HG03378 (cell line): ENCODE results near the gene TYW1B.
"Not testable (repeated sequence)": the region's sequence is repeated elsewhere in the genome, so short reads cannot be mapped to it uniquely, and the experiment has no call there.

Source experiments
- ATAC-seq: cut with Tn5 transposase; IDR thresholded peaks from one replicate; pipeline ENCODE4 v1.9.1; 2021; ENCODE audit warnings: mild to moderate bottlenecking, moderate library complexity; ENCODE audit not compliant: unreplicated experiment

Gene TYW1B

DNA sequence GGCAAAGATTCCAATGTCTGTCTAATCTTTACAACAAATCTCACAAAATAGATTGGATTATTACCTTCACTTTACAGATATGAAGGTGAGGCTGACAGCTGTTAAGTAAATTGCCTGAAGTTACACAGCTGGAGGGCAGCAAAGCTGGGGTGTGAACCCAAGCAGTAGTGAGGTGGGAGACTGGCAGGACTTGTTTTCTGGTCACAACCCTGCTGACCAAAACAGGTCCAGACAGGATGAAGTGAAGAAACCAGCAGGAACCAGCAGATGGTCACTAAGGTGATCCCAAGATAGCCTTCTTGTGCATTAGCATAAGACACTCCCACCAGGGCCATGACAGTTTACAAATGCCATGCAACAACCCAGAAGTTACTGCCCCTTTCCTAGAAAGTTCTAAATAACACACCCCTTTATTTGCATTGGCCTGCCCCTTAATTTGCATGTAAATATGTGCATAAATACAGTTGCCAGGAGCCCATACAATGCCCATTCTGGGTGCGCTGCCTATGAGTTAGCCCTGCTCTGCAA lies 195.2 kb downstream of the TYW1B start:
- not testable (repeated sequence) for ATAC-seq

DNA sequence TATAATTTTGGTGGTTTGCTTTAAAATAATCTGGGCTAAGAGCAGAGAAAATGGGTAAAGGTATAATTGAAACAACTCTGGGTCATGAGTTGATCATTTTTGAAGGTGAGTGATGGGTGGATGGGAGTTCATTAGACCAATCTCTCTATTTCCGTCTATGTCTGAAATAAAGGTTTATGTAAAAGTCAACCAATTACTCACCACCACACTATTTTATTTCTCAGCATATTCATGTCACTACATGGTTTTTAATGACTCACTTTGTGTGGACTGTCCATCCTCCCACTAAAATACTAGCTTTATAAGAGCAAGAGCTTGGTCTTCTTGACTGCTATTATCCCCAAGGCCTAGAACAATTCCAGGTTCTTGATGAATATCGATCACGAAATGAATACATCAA lies 199.6 kb downstream of the TYW1B start:
- not testable (repeated sequence) for ATAC-seq

DNA sequence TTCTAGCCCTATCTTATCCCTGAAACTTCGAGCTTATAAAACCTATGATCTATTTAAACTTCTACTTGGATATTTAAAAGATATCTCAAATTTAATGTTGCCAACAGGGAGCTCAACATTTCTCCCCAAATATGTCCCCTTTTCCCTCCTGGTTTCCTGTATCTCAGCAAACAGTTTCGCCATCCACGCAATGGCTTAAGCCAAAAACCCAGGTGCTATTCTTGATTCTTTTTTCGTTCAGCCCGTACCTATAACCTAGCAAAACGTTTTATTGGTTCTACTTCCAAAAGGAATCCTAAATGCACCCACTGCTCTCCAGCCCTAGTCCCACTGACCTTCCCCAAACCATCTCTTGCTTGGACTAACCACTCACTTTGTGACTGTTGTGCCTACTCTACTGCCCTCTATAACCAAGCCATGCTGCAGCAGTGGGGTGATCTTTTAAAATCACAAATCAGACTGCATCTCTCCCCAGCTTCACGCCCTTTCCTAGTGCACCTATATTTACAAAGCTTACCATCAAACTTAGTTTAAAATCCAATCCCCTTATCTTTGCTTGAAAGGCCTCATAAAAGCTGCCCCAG lies 201.5 kb downstream of the TYW1B start:
- ATAC-seq, result not testable (repeated sequence)

DNA sequence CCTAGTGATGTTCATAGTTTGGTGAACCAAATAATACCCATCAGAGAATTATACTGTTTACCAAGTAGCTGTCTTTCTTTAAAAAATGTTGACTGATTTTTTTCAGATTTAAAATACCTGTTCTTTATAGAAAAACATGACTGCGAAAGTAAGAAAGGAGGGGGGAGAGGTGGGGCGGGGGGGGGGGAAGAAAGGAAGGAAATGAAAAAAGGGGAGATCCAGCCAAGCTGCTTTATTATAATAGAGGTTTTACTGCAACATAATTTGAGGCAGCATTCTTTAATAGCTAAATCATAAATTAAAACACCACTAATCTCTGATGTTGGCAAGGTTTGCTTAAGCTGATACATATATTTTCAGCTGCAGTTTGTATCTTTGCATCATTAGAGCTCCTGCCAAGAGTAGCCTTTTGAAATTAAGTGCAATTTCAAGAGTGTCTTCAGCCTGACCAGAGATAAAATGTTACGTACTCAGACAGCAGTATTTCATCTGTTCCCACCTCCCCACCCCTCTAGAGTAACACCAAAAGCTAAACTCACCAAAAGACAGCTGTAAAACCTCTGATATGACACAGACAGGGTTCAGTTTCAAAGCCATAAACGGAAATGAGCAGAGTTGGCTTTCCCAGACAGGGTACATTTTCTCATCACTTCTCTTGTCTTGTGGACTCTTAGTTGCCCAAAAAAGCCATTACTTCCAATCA lies 202.1 kb downstream of the TYW1B start:
- not testable (repeated sequence) for ATAC-seq

DNA sequence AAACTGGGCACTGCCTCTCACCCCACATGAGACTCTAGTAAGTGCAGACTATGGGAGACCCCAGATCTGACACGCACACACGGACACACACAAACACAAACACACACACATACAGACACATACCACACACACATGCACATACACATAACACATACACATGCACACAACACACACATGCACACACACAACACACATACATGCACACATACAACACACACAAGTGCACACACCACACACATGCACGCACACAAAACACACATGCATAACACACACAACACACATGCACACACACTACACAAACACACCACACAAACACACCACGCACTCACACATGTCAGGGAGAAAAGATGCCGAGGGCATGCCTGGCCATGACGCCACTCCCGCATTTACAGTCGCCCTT lies 205.5 kb downstream of the TYW1B start:
- no peak for ATAC-seq

DNA sequence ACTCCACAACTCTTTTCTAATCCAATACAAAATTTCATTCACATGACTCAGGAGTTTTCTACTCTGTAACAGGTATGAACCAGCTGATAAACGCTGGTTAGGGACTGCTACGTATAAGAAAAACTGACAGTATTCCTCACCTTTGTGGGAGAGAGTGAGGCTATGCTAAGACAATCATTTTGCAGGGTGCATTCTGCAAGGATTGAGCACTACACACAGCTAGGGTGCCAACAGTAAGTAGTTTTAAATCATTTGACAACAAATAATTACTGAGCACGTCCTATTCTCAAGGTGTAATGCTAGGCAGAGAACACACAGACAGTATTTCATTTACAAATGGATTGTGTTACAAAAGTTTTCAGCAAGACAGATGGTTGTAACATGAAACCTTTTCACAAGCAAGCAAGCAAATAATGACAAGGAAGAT lies 206.2 kb downstream of the TYW1B start:
- not testable (repeated sequence) for ATAC-seq

DNA sequence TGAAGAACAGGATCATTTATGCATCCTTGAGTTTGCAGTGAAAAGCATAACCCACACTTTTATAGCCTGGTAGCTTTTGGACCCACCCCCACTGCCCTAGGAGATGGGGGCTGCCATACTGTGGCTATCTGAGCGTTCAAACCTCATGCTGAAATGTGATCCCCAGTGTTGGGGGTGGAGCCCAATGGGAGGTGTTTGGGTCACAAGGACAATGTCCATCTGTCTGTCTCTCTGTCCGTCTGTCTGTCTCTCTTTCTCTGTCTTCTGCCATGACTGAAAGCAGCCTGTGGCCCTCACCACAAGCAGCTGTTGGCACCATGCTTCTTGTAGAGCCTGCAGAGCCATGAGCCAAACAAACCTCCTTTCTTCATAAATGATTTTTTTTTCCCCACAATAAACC lies 207.1 kb downstream of the TYW1B start:
- not testable (repeated sequence) for ATAC-seq

DNA sequence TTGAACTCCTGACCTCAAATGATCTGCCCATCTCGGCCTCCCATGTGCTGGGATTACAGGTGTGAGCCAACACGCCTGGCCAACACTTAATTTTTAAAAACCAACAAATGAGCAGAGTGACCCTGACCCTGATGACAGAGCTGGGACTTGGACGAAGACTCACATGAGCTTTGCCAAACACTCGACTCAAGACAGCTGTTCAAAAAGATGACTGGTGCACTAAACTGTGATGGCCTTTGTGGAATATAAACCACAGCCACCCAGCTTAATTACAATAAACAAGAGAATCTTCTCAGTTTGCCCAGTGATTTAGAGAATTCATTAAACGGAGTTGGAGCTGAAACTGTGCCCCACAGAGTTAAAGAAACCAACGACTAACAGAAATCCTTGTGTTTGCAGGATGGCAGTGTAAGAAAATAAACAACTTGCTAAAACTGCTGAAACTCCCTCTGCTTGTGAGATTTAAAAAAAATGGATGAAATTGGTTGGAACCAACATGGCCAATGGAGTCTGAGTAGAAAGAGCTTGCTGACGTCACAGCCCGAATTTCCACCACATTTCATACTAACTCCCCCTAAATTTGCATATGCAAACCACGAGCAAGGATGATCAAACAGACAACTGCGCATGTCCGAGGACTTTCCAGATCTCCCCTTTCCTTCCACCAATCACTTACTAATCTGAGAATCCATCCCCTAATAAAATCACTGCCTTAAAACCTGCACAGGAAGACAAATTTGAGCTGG lies 209.4 kb downstream of the TYW1B start:
- not testable (repeated sequence) for ATAC-seq

DNA sequence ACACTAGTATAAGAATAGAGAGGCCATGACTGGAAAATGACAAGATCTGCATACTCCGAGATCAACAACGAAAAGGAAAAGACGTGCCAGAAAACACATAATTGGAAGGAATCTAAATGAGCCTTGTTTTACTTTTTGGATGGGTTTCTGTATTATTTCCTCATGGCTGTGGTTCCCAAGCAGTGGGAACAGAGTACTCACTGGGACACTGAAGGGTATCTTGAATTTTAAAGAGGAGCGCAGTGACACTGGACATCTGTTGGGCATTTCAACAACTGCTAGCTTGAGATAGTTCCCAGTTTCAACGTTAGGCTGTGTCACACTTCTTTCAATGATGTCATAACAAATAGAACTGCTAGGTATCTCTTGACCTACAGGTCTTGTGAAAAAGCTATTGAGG lies 218.2 kb downstream of the TYW1B start:
- ATAC-seq, result not testable (repeated sequence)

DNA sequence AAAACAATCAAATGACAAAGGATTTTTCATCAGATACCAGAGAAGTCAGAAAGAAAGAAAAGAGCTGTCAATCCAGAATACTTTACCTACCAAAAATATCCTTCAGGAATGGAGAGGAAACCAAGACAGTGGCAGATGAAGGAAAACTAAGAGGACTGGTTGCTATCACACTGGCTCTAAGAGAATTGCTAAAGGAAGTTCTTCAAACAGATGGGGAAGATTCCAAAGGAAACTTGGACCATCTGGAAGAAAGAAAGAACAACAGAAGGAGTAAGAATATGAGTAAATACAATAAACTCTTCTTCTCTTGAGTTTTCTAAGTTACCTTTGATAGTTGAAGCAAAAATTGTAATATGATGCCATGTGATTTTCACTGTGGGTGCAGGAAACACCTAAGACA lies 220.0 kb downstream of the TYW1B start:
- ATAC-seq, result not testable (repeated sequence)

DNA sequence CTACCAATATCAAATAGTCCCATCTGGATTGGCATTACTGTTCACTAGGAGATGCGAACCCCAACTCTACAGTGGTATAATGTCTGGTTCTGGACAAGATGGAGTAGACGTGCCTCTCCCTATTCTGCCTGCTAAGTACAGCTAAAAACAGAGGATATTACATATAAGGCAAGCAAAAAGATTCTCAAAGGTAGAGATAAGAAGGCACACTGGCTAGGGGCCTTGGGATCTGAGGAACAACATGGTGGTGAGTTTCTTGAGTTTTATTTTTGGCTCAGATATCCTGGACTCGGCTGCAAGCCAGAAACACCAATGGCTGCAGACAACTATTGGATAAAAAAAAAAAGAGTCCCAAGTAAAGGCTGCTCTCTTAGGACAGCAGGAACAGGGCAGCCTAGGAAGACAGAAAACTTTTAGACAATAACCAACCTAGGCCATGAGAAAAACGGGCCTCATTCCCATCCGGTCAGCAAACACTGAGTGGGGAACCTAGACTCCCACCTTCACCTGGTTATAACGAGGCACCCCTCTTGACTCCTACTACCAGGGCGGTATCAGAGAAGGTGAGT lies 222.1 kb downstream of the TYW1B start:
- ATAC-seq, result not testable (repeated sequence)

DNA sequence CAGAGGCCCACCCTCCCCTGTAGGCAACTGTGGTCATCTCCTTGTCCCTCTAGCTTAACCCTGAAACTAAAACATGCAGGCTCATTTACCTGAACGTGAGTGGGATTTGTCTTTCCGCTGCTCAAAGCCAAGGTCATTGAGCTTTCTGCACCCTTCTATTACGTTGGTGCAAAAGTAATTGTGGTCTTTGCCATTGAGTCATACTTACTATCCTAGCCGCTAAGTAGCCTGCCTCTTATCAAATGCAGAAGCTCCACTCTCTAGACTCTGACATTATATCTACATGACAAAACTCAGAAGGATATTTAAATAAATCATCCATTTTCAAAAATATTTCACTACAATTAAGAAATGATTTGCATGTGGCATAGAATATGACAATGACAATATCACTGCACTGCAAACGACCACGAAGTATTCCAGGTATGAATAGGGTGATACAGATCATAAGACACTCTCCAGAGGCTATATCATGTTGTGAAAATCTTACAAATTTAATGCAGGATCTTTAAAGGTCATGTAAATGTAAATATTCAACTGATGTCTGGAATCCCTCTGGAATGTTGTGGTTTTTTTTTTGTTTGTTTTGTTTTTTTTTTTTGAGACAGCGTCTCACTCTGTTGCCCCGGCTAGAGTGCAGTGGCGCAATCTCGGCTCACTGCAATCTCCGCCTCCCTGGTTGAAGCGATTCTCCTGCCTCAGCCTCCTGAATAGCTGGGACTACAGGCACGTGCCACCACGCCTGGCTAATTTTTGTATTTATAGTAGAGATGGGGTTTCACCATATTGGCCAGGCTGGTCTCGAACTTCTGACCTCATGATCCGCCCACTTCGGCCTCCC lies 223.0 kb downstream of the TYW1B start:
- ATAC-seq, result not testable (repeated sequence)

DNA sequence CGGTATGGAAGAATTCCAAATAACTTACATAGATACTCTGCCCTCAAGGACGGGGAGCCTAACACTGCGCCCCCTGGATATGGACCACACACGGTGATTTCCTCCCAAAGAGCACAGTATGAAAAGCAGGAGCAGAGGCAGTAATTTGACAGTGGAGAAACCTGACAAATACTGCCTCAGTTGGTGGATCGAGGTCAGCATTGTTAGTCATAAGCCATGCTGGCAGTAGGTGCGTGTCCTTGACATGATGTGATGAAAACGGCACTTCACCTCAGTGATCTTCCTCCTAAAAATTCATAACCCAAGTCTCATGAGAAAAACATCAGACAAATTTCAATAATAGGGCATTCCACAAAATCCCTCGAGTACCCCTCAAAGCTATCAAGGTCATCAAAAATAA lies 224.5 kb downstream of the TYW1B start:
- ATAC-seq, result not testable (repeated sequence)

DNA sequence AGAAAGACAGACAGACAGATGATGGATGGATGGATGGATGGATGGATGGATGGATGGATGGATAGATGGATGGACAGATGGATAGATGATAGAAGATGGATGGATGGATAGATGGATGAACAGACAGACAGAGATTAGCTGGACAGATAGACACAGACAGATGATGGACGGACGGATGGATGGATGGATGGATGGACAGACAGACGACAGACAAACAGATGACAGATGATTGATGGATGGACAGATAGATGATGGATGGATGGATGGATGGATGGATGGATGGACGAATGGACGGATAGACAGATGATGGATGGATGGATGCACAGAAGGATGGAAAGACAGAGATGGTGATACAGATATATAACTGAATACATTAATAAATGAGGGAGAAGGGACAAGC lies 224.9 kb downstream of the TYW1B start:
- ATAC-seq, result no peak

DNA sequence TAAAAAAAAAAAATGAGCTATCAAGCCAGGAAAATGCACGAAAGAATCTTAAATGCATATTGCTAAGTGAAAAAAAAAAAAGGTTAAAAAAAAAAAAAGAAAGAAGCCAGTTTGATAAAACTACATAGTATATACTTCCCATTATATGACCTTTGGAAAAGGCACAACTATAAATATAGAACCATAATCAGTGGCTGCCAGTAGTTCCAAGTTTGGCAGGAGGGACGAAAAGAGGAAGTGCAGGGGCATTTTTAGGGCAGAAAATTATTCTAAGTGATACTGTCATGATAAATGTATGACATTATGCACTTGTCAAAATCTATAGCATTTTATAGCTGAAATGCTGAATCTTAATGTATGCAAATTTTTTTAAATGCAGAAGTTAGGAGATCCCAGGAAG lies 226.3 kb downstream of the TYW1B start:
- ATAC-seq, result not testable (repeated sequence)

DNA sequence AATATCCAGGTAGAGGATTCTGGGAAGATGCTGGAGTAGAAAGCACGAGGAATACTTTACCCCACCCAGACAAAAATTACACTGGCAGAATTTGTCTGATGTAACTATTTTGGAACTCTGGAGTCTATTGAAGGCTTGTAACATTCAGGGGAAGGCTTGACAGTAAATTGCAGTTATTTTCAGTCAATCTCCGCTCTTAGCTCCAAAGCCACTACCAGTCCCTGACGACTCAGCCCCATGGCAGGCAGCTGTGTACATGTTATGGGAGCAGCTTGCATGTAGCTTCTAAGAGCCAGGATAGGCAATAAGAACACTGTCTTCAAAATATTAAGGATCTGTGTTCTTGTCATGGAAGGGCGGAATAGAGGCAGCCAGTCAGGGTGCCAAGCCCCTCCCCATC lies 238.0 kb downstream of the TYW1B start:
- ATAC-seq, result not testable (repeated sequence)

DNA sequence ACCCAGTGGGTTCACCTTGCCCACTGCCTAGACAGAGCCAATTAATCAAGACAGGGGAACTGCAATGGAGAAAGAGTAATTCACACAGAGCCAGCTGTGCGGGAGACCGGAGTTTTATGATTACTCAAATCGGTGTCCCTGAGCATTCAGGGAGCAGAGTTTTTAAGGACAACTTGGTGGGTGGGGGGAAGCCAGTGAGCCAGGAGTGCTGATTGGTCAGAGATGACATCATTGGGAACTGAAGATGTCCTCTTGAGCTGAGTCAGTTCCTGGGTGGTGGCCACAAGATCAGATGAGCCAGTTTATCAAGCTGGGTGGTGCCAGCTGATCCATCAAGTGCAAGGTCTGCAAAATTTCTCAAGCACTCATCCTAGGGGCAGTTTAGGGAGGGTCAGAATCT lies 240.7 kb downstream of the TYW1B start:
- not testable (repeated sequence) for ATAC-seq

DNA sequence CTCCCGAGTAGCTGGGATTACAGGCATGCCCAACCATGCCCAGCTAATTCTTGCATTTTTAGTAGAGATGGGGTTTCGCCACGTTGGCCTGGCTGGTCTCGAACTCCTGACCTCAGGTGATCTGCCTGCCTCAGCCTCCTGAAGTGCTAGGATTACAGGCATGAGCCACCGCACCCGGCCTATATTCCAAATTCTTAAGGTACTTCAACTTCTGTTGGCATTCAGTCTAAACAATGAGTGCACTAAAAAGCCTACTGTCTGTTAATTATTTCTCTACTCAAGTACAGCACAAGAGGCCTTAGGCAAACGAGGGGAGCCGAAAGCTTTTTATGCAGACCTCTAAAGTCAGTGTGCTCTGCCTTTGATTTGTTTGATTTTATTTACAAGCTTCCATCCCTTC lies 243.4 kb downstream of the TYW1B start:
- ATAC-seq, result not testable (repeated sequence)

DNA sequence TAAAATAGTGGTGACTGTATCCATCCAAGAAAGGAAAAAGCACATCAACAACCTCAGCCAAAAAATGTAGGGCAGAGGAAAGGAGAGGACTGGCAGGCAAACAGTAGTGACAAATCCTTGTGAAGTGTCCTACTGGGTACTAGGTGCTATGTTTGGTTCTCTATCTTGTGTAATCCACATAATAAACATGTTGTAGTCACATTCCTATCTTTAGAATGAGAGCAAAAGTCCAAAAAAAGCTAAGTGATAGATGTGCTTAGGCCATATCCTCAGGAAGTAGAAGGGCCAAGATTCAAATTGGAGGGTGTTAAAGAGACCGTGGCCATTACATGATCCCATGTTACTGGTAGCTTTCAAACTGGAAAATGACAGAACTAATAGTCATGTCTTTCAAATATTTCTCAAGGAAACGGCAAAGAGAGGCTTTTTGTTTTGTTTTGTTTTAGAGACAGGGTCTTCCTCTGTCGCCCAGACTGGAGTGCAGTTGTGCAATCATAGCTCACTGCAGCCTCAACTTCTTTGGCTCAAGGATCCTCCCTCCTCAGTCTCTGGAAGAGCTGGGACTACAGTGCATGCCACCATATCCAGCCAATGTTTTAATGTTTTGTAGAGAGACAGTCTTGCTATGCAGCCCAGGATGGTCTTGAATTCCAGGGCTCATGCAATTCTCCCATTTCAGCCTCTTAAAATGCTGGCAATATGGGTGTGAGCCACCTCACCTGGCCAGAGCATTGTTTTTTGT lies 244.2 kb downstream of the TYW1B start:
- not testable (repeated sequence) for ATAC-seq
